KOPT-K1 (cell line): ENCODE data around the gene ORM2.
A peak's percentile ranks its signal among the peaks of the same experiment; 100 is the strongest.

Experiments
- H3K27ac ChIP-seq: fragments of 200-600 bp; sonication (generic); 2 replicates; pipeline ENCODE4 v1.5.1; 2016; ENCODE audit warnings: antibody characterized with exemption, mild to moderate bottlenecking, low read depth, low read length; ENCODE audit not compliant: poor library complexity, severe bottlenecking
- H3K36me3 ChIP-seq: fragments of 200-600 bp; sonication (generic); 2 replicates; pipeline ENCODE4 v1.5.1; 2017; ENCODE audit warnings: antibody characterized with exemption, mild to moderate bottlenecking, low read length, moderate library complexity; ENCODE audit not compliant: insufficient read depth
- H3K9me3 ChIP-seq: fragments of 200-600 bp; sonication (generic); 2 replicates; pipeline ENCODE4 v1.5.1; 2017; ENCODE audit warnings: antibody characterized with exemption, low read length, mild to moderate bottlenecking; ENCODE audit not compliant: insufficient read depth, poor library complexity, severe bottlenecking

ORM2 gene

GRCh38 chr9:114371973-114372917 is 42.6 kb downstream of the ORM2 start:
- Histone ChIP-seq H3K9me3 (no peaks in the 10 kb centered on the region), H3K36me3 (peaks cover 80% of the 10 kb centered on the region), H3K27ac (peak overlapping the region; percentile 97)

GRCh38 chr9:114372921-114373448 is 43.3 kb downstream of the ORM2 start:
- Histone ChIP-seq H3K36me3 (peaks cover 80% of the 10 kb centered on the region), H3K27ac (peak overlapping the region; percentile 97), H3K9me3 (no peaks in the 10 kb centered on the region)

- Histone ChIP-seq H3K27ac (peak overlapping the region; percentile 97), H3K9me3 (no peaks in the 10 kb centered on the region), H3K36me3 (peaks cover 80% of the 10 kb centered on the region)
Measured at GRCh38 chr9:114373960-114374730, 44.5 kb downstream of the ORM2 start.

- peak overlapping the region; percentile 97 for H3K27ac ChIP-seq
- H3K36me3 ChIP-seq = peaks cover 80% of the 10 kb centered on the region
- H3K9me3 ChIP-seq = no peaks in the 10 kb centered on the region
Measured at GRCh38 chr9:114374936-114375335, 45.3 kb downstream of the ORM2 start.

- Histone ChIP-seq H3K27ac (peak overlapping the region; percentile 97), H3K9me3 (no peaks in the 10 kb centered on the region), H3K36me3 (peaks cover 80% of the 10 kb centered on the region)
Measured at GRCh38 chr9:114375386-114376175, 45.9 kb downstream of the ORM2 start.

GRCh38 chr9:114376586-114377445 is 47.1 kb downstream of the ORM2 start:
- Histone ChIP-seq H3K36me3 (peaks cover 79% of the 10 kb centered on the region), H3K9me3 (no peaks in the 10 kb centered on the region), H3K27ac (peak overlapping the region; percentile 51)

- H3K36me3 ChIP-seq = peaks cover 90% of the 10 kb centered on the region
- peak overlapping the region; percentile 51 for H3K27ac ChIP-seq
Measured at GRCh38 chr9:114378016-114378415, 48.3 kb downstream of the ORM2 start.

GRCh38 chr9:114378883-114379282 is 49.2 kb downstream of the ORM2 start:
- H3K27ac ChIP-seq = peak overlapping the region; percentile 18
- peaks cover 85% of the 10 kb centered on the region for H3K36me3 ChIP-seq
- H3K9me3 ChIP-seq = no peaks in the 10 kb centered on the region

More at GRCh38 chr9:114378016-114378415, 48.3 kb downstream of the ORM2 start:
- H3K9me3 ChIP-seq = no peaks in the 10 kb centered on the region
